ENCODE measurements around the gene ANKRD27. TPM values are rescaled to one million over a fixed set of nuclear protein-coding genes. Genes with fewer than 3 reads are reported as not detected.

The ANKRD27 gene
- total RNA-seq, 1 donor from 2014 or later: 24.9 TPM

DNA sequence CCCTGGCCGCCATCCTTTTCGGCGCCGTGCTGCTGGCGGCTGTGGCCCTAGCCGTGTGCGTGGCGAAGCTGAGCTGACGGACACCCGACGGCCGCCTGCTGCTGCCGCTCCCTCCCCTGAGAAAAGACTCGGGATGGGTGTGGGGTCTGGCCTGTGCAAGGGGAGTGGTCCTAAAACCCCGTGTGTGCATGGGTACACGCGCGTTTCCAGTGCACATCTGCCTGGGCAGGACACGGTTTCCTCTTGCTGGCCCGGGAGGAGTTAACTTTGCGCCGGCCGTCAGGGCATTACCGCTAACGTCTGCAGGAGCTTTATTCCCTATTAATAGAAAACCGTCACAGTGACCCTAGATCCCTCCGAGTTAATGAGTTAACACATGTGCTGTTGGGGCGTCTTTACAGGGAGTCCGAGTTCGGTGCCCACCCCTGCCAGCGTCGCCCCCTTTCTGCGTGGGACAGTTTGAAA, 1.9 kb upstream of the ANKRD27 start:
- H3K9me3 Mint-ChIP-seq: no peaks in the 10 kb centered on the region
- peak overlapping the region; percentile 21 for H3K27ac Mint-ChIP-seq
- Histone ChIP-seq H3K27ac (no peak overlapping the region), H3K36me3 (no peaks in the 10 kb centered on the region), H3K9ac (no peak overlapping the region), H3K4me2 (peak overlapping the region; percentile 76), H3K4me1 (peaks cover 12% of the 10 kb centered on the region), H3K4me3 (peak overlapping the region; percentile 90), H4K20me1 (ENCODE audit: low read depth) (peaks cover 45% of the 10 kb centered on the region), H2AFZ (replicated peaks) (no peak overlapping the region), H3F3A (ENCODE audit: low read depth) (peaks cover 19% of the 10 kb centered on the region), H3K9me3 (ENCODE audit: low read depth) (no peaks in the 10 kb centered on the region), H3K79me2 (ENCODE audit: low read depth) (peaks cover 24% of the 10 kb centered on the region), H3K27me3 (peaks cover 73% of the 10 kb centered on the region)
- H3K27me3 Mint-ChIP-seq (ENCODE audit: insufficient read depth, low read depth): peaks cover 34% of the 10 kb centered on the region
- peaks cover 20% of the 10 kb centered on the region for H3K4me1 Mint-ChIP-seq
- peak; percentile 38 for DNase-seq (ENCODE audit: low spot score)
- H3K4me3 Mint-ChIP-seq: peak overlapping the region; percentile 81
- peaks cover 4% of the 10 kb centered on the region for H3K36me3 Mint-ChIP-seq
- TF ChIP-seq EZH2 (IDR thresholded peaks at IDR 0.05) (peak; percentile 19), EZH2phosphoT487 (IDR thresholded peaks at IDR 0.05) (no peak)

DNA sequence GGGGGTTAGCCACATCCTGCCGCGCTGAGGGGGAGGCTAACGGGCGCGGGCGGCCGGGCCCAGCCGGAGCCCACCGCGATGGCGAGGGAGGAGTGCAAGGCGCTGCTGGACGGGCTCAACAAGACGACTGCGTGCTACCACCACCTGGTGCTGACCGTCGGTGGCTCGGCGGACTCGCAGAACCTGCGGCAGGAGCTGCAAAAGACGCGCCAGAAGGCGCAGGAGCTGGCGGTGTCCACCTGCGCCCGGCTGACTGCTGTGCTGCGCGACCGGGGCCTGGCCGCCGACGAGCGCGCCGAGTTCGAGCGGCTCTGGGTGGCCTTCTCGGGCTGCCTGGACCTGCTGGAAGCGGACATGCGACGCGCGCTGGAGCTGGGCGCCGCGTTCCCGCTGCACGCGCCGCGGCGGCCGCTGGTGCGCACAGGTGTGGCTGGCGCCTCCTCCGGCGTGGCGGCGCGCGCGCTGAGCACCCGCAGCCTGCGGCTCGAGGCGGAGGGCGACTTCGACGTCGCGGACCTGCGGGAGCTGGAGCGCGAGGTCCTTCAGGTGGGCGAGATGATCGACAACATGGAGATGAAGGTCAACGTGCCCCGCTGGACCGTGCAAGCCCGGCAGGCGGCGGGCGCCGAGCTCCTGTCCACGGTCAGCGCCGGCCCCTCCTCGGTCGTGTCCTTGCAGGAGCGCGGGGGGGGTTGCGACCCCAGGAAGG, 1.4 kb upstream of the ANKRD27 start:
- peaks cover 51% of the 10 kb centered on the region for H4K20me1 ChIP-seq (ENCODE audit: low read depth)
- H3K4me3 ChIP-seq: peak overlapping the region; percentile 90
- peak; percentile 63 for DNase-seq (ENCODE audit: low spot score)
- Mint-ChIP-seq H3K4me1 (peaks cover 20% of the 10 kb centered on the region), H3K36me3 (peaks cover 4% of the 10 kb centered on the region), H3K9me3 (no peaks in the 10 kb centered on the region), H3K4me3 (no peak overlapping the region), H3K27me3 (ENCODE audit: insufficient read depth, low read depth) (peaks cover 36% of the 10 kb centered on the region), H3K27ac (no peak overlapping the region)
- peaks cover 28% of the 10 kb centered on the region for H3K79me2 ChIP-seq (ENCODE audit: low read depth)
- peak; percentile 93 for TF ChIP-seq EZH2phosphoT487 (IDR thresholded peaks at IDR 0.05)
- TF ChIP-seq, protein P1, sequence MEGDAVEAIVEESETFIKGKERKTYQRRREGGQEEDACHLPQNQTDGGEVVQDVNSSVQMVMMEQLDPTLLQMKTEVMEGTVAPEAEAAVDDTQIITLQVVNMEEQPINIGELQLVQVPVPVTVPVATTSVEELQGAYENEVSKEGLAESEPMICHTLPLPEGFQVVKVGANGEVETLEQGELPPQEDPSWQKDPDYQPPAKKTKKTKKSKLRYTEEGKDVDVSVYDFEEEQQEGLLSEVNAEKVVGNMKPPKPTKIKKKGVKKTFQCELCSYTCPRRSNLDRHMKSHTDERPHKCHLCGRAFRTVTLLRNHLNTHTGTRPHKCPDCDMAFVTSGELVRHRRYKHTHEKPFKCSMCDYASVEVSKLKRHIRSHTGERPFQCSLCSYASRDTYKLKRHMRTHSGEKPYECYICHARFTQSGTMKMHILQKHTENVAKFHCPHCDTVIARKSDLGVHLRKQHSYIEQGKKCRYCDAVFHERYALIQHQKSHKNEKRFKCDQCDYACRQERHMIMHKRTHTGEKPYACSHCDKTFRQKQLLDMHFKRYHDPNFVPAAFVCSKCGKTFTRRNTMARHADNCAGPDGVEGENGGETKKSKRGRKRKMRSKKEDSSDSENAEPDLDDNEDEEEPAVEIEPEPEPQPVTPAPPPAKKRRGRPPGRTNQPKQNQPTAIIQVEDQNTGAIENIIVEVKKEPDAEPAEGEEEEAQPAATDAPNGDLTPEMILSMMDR (IDR thresholded peaks at IDR 0.05): no peak
- peak; percentile 97 for TF ChIP-seq EZH2 (IDR thresholded peaks at IDR 0.05)
- no peak overlapping the region for H2AFZ ChIP-seq (replicated peaks)
- H3K9ac ChIP-seq: no peak overlapping the region
- peaks cover 73% of the 10 kb centered on the region for H3K27me3 ChIP-seq
- H3K27ac ChIP-seq: no peak overlapping the region
- H3F3A ChIP-seq (ENCODE audit: low read depth): peaks cover 19% of the 10 kb centered on the region
- H3K9me3 ChIP-seq (ENCODE audit: low read depth): no peaks in the 10 kb centered on the region
- H3K4me1 ChIP-seq: peaks cover 12% of the 10 kb centered on the region
- H3K36me3 ChIP-seq: no peaks in the 10 kb centered on the region
- peak overlapping the region; percentile 76 for H3K4me2 ChIP-seq

DNA sequence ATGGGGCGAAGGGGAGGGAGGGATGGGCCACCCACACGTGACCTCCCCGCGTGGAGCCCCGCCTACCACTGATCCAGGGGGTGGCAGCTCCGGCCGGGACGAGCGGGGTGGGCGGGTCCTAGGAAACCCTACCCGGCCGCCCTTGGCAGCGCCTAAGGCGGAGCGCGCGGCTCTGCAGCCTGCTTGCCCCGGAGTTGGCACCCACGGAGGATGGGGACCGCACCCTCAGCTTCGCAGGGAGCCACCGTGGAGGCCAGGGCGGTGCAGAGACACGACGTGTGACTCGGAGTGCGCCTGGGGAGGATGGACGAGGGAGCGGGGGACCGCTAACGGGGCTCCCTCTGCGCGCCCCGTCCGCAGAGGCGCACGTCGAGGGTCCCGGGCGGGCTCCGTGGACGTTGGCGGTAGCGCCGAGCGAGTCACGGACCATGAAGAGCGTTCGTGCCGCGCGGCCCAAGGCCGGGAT, 773 bp upstream of the ANKRD27 start, which contains the start of gene RGS9BP:
Gene RGS9BP (plus strand): TSS at position 129 of the 466 bp plus-strand sequence. CDS start 416 bp downstream, outside the sequence.
- Histone ChIP-seq H3K27ac (no peak within 1 kb of the TSS), H3F3A (ENCODE audit: low read depth) (peaks cover 19% of the 10 kb centered on the region), H2AFZ (replicated peaks) (peak within 1 kb of the TSS; percentile 90), H3K4me2 (peak within 1 kb of the TSS; percentile 84), H3K79me2 (ENCODE audit: low read depth) (peaks cover 28% of the 10 kb centered on the region), H4K20me1 (ENCODE audit: low read depth) (peaks cover 55% of the 10 kb centered on the region), H3K4me1 (peaks cover 12% of the 10 kb centered on the region), H3K36me3 (no peaks in the 10 kb centered on the region), H3K9ac (no peak within 1 kb of the TSS), H3K9me3 (ENCODE audit: low read depth) (no peaks in the 10 kb centered on the region), H3K4me3 (peak within 1 kb of the TSS; percentile 90), H3K27me3 (peaks cover 73% of the 10 kb centered on the region)
- Mint-ChIP-seq H3K4me3 (peak within 1 kb of the TSS; percentile 89), H3K4me1 (peaks cover 20% of the 10 kb centered on the region), H3K27ac (no peak within 1 kb of the TSS), H3K9me3 (no peaks in the 10 kb centered on the region), H3K36me3 (peaks cover 4% of the 10 kb centered on the region), H3K27me3 (ENCODE audit: insufficient read depth, low read depth) (peaks cover 35% of the 10 kb centered on the region)
- peak; percentile 70 for DNase-seq (ENCODE audit: low spot score)
- peak; percentile 94 for TF ChIP-seq EZH2phosphoT487 (IDR thresholded peaks at IDR 0.05)
- TF ChIP-seq, protein P1 (IDR thresholded peaks at IDR 0.05): no peak
